ENCODE measurements around the gene GSS. TPM values are rescaled to one million over a fixed set of nuclear protein-coding genes. Genes with fewer than 3 reads are reported as not detected.

The GSS gene
- total and polyA plus RNA-seq, 7 donors: 14.5 to 36.6 (median 24.5) TPM

DNA sequence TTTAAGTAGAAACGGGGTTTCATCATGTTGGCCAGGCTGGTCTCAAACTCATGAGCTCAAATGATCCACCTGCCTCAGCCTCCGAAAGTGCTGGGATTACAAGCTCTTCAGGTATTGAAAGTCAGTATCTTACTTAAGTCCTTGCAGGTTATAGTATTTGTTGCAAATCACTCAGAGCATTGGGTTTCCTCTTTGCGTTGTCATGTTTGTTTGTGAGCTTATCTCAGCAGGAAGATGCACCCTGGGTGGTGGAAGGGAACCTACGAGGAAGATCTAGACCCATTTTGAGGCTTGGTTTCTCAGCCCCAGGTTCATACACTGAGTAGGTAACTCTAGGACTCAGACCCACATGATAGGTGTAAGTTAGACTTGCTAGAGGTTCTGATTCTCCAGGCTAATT is 18.6 kb upstream of the GSS start:
- no peaks in the 10 kb centered on the region for H3K9me3 ChIP-seq
- intact Hi-C loops (cut with DNase I): no loop called here
- WGBS, 3 donors: 80 to 87% (median 81%) methylated on average over 4 of the region's 4 CpGs
- peaks cover 8% of the 10 kb centered on the region for H3K4me1 ChIP-seq
- H3K27ac ChIP-seq: no peak overlapping the region
- H3K27me3 ChIP-seq (ENCODE audit: insufficient read depth in 3 of 3, low read length in 2 of 3): no peaks in the 10 kb centered on the region
- H3K36me3 ChIP-seq (ENCODE audit: insufficient read depth in 1 of 2, low read depth in 1 of 2): no peaks in the 10 kb centered on the region
- ATAC-seq (no peak), DNase-seq (no peak)
- TF ChIP-seq, protein P1, sequence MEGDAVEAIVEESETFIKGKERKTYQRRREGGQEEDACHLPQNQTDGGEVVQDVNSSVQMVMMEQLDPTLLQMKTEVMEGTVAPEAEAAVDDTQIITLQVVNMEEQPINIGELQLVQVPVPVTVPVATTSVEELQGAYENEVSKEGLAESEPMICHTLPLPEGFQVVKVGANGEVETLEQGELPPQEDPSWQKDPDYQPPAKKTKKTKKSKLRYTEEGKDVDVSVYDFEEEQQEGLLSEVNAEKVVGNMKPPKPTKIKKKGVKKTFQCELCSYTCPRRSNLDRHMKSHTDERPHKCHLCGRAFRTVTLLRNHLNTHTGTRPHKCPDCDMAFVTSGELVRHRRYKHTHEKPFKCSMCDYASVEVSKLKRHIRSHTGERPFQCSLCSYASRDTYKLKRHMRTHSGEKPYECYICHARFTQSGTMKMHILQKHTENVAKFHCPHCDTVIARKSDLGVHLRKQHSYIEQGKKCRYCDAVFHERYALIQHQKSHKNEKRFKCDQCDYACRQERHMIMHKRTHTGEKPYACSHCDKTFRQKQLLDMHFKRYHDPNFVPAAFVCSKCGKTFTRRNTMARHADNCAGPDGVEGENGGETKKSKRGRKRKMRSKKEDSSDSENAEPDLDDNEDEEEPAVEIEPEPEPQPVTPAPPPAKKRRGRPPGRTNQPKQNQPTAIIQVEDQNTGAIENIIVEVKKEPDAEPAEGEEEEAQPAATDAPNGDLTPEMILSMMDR (IDR thresholded peaks at IDR 0.05): no peak
- no peak overlapping the region for H3K4me3 ChIP-seq

- WGBS, 3 donors: 76 to 81% (median 78%) methylated on average over 10 of the region's 10 CpGs
- H3K9me3 ChIP-seq: no peaks in the 10 kb centered on the region
- no peak overlapping the region for H3K27ac ChIP-seq
- peaks cover 10% of the 10 kb centered on the region for H3K4me1 ChIP-seq
- no peak for DNase-seq
- ATAC-seq: no peak
- H3K4me3 ChIP-seq: no peak overlapping the region
- intact Hi-C loops (cut with DNase I): no loop called here
- H3K36me3 ChIP-seq (ENCODE audit: insufficient read depth in 1 of 2, low read depth in 1 of 2): no peaks in the 10 kb centered on the region
- TF ChIP-seq, protein P1 (IDR thresholded peaks at IDR 0.05): no peak
- H3K27me3 ChIP-seq (ENCODE audit: insufficient read depth in 3 of 3, low read length in 2 of 3): no peaks in the 10 kb centered on the region
Observed at GRCh38 chr20:34971561-34972235, 16.1 kb upstream of the GSS start.

DNA sequence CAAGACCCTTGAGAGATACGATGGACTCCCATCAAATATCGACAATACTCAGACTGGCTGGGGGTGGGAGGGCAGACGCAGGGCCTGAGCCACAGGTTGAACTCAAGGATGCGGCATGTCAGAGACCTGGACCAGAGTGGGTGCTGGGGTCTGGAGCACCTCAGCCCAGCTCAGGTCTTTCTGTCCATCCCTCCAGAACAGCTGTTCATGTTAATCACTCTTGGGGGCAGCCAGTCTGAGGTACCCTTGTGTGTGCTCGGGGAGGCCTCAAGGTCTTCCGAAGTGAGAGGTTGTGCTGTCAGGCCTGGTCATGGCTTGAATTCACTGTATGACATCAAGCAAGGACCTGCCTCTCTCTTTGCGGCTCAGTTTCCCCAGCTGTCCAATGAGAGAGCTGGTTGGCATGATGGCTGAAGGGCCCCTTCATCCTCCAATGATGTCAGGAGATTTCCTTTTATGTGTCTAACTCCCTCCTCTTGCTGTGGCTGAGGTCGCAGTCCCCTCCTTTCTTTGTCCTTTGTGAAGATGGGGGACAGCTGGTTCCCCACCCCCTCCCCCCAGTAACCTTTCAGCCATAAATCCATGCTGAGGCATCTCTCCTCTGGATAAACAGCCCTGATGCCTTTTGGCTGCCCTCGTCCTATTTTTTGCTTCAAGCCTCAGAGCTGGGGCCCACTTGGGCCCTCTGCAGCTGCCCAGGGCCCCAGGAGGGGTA is 15.4 kb upstream of the GSS start:
- H3K36me3 ChIP-seq (ENCODE audit: insufficient read depth in 1 of 2, low read depth in 1 of 2): no peaks in the 10 kb centered on the region
- TF ChIP-seq, protein P1 (IDR thresholded peaks at IDR 0.05): no peak
- intact Hi-C loops (cut with DNase I): no loop called here
- H3K9me3 ChIP-seq: no peaks in the 10 kb centered on the region
- peaks cover 10% of the 10 kb centered on the region for H3K4me1 ChIP-seq
- no peaks in the 10 kb centered on the region for H3K27me3 ChIP-seq (ENCODE audit: insufficient read depth in 3 of 3, low read length in 2 of 3)
- 78 to 90% (median 86%) methylated on average over 9 of the region's 9 CpGs for WGBS, 3 donors
- DNase-seq (no peak), ATAC-seq (no peak)
- no peak overlapping the region for H3K4me3 ChIP-seq
- no peak overlapping the region for H3K27ac ChIP-seq

DNA sequence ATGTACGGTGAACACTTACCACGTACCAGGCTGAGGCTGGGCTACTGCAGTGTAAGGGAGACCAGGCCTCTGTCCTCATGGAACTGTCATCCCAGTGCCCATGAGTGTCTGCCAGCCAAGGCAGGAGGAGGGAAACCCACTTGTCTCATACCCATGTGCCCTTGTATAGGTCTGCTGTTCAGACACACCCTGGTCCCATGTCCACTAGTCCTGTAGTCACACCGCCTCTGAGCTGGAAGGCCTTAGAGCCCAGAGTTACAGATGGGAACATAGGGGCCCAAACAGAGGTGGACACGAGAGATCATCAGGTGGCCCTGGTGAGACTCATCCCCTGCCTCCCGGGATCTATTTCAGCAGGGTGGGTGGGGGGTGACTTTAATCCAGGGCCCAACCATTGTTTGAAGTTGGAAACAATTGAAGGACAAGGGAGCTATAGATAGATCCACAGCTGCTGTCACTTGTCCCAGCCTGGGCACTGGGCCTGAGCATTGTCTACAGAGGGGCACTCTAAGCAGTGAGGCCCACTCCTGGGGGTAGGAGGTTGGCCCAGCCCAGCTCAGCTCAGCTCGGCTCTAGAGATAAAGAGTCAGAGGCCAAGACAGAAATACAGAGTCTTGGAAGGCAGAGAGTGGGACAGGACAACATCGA is 14.7 kb upstream of the GSS start:
- no peak for DNase-seq
- Histone ChIP-seq H3K27ac (no peak overlapping the region), H3K4me1 (peaks cover 10% of the 10 kb centered on the region), H3K4me3 (no peak overlapping the region), H3K27me3 (ENCODE audit: insufficient read depth in 3 of 3, low read length in 2 of 3) (no peaks in the 10 kb centered on the region), H3K9me3 (no peaks in the 10 kb centered on the region), H3K36me3 (ENCODE audit: insufficient read depth in 1 of 2, low read depth in 1 of 2) (no peaks in the 10 kb centered on the region)
- intact Hi-C loops (cut with DNase I): no loop called here
- WGBS, 3 donors: 70 to 72% (median 71%) methylated on average over 7 of the region's 7 CpGs
- TF ChIP-seq, protein P1 (IDR thresholded peaks at IDR 0.05): no peak
- peak; percentile 28 to 56 (median 49) for ATAC-seq
